IgD-negative memory B cell (primary cell): Measurements from ENCODE around the gene PLXNB1. TPM values are rescaled to one million over a fixed set of nuclear protein-coding genes. Genes with fewer than 3 reads are reported as not detected.

Experiments
- H3K27ac Mint-ChIP-seq, 3 donors: one replicate each; pipeline ENCODE4 v1.8.0; 2020 to 2022; ENCODE audit warnings: mild to moderate bottlenecking in 3 of 3, mixed read lengths in 3 of 3, moderate library complexity in 1 of 3
- H3K27me3 Mint-ChIP-seq: one replicate; pipeline ENCODE4 v1.8.0; 2021; ENCODE audit warnings: mixed read lengths
- H3K36me3 Mint-ChIP-seq: one replicate; pipeline ENCODE4 v1.8.0; 2020; ENCODE audit warnings: mild to moderate bottlenecking, mixed read lengths
- H3K4me1 Mint-ChIP-seq, 3 donors: one replicate each; pipeline ENCODE4 v1.8.0; 2020 to 2022; ENCODE audit warnings: mixed read lengths in 3 of 3, mild to moderate bottlenecking in 1 of 3
- H3K4me3 Mint-ChIP-seq, 4 donors: one replicate each; pipeline ENCODE4 v1.8.0; 2020 to 2022; ENCODE audit warnings: mild to moderate bottlenecking in 4 of 4, mixed read lengths in 4 of 4, moderate library complexity in 3 of 4
- H3K9me3 Mint-ChIP-seq, 3 donors: one replicate each; pipeline ENCODE4 v1.8.0; 2020 to 2021; ENCODE audit warnings: mixed read lengths in 3 of 3, mild to moderate bottlenecking in 1 of 3
- polyA plus RNA-seq: library from polyadenylated mRNA; unstranded; fragments of 300-500 nt; fragmentation: Illumina TruSeq; gene quantifications from one replicate; pipeline ENCODE4 v1.2.3, GENCODE V29; 2021

PLXNB1 gene
- polyA plus RNA-seq, 1 donor from 2014 or later = not detected

- Mint-ChIP-seq H3K4me1 (no peaks in the 10 kb centered on the region), H3K9me3 (no peaks in the 10 kb centered on the region), H3K36me3 (peaks cover 1% of the 10 kb centered on the region), H3K27me3 (no peaks in the 10 kb centered on the region), H3K27ac (no peak overlapping the region), H3K4me3 (no peak overlapping the region)
Measured at GRCh38 chr3:48456456-48456855, 26.6 kb upstream of the PLXNB1 start.

GRCh38 chr3:48451270-48451669 is 21.4 kb upstream of the PLXNB1 start:
- Mint-ChIP-seq H3K9me3 (no peaks in the 10 kb centered on the region), H3K4me3 (no peak overlapping the region), H3K36me3 (no peaks in the 10 kb centered on the region), H3K27me3 (no peaks in the 10 kb centered on the region), H3K27ac (no peak overlapping the region), H3K4me1 (peaks cover 12 to 15% (median 14%) of the 10 kb centered on the region in 3 donors)

- H3K27ac Mint-ChIP-seq = peak within 1 kb of the TSS; percentile 93 to 96 (median 95)
- peaks cover 26 to 30% (median 26%) of the 10 kb centered on the region in 3 donors for H3K4me1 Mint-ChIP-seq
- H3K36me3 Mint-ChIP-seq = no peaks in the 10 kb centered on the region
- H3K9me3 Mint-ChIP-seq = no peaks in the 10 kb centered on the region
- H3K4me3 Mint-ChIP-seq = peak within 1 kb of the TSS; percentile 89 to 99 (median 94)
- H3K27me3 Mint-ChIP-seq = no peaks in the 10 kb centered on the region
Measured at GRCh38 chr3:48446425-48447193, 16.7 kb upstream of the PLXNB1 start, which contains the start of gene ATRIP. ATRIP (plus strand) TSS chr3:48446737; CDS start chr3:48446846, 109 bp downstream.

- Mint-ChIP-seq H3K4me3 (peak overlapping the region; percentile 89 to 99 (median 94)), H3K36me3 (no peaks in the 10 kb centered on the region), H3K27ac (peak overlapping the region; percentile 93 to 96 (median 95)), H3K9me3 (no peaks in the 10 kb centered on the region), H3K4me1 (peaks cover 30 to 33% (median 32%) of the 10 kb centered on the region in 3 donors), H3K27me3 (no peaks in the 10 kb centered on the region)
Measured at GRCh38 chr3:48446043-48446424, 16.1 kb upstream of the PLXNB1 start.

- no peaks in the 10 kb centered on the region for H3K9me3 Mint-ChIP-seq
- H3K4me3 Mint-ChIP-seq = peak overlapping the region; percentile 89 to 99 (median 94)
- H3K27me3 Mint-ChIP-seq = no peaks in the 10 kb centered on the region
- H3K4me1 Mint-ChIP-seq = peaks cover 30 to 37% (median 32%) of the 10 kb centered on the region in 3 donors
- no peaks in the 10 kb centered on the region for H3K36me3 Mint-ChIP-seq
- H3K27ac Mint-ChIP-seq = peak overlapping the region; percentile 93 to 96 (median 95)
Measured at GRCh38 chr3:48445277-48445882, 15.5 kb upstream of the PLXNB1 start.

- peak overlapping the region in 2 of 3 donors; percentile 88 to 99 for H3K27ac Mint-ChIP-seq
- H3K9me3 Mint-ChIP-seq = no peaks in the 10 kb centered on the region
- peaks cover 33 to 41% (median 34%) of the 10 kb centered on the region in 3 donors for H3K4me1 Mint-ChIP-seq
Measured at GRCh38 chr3:48441940-48442339, 12.1 kb upstream of the PLXNB1 start.

GRCh38 chr3:48440590-48440958 is 10.7 kb upstream of the PLXNB1 start:
- H3K36me3 Mint-ChIP-seq = peaks cover 2% of the 10 kb centered on the region
- H3K27me3 Mint-ChIP-seq = no peaks in the 10 kb centered on the region
- peak overlapping the region; percentile 88 to 99 (median 97) for H3K27ac Mint-ChIP-seq
- H3K9me3 Mint-ChIP-seq = no peaks in the 10 kb centered on the region
- H3K4me3 Mint-ChIP-seq = peak overlapping the region; percentile 92 to 100 (median 95)
- H3K4me1 Mint-ChIP-seq = peaks cover 22 to 34% (median 23%) of the 10 kb centered on the region in 3 donors

More at GRCh38 chr3:48441940-48442339, 12.1 kb upstream of the PLXNB1 start:
- H3K36me3 Mint-ChIP-seq = peaks cover 2% of the 10 kb centered on the region
- peak overlapping the region; percentile 76 to 100 (median 92) for H3K4me3 Mint-ChIP-seq
- H3K27me3 Mint-ChIP-seq = no peaks in the 10 kb centered on the region

- no peaks in the 10 kb centered on the region for H3K27me3 Mint-ChIP-seq
- peaks cover 2% of the 10 kb centered on the region for H3K36me3 Mint-ChIP-seq
- peak within 1 kb of the TSS; percentile 92 to 100 (median 95) for H3K4me3 Mint-ChIP-seq
- H3K27ac Mint-ChIP-seq = peak within 1 kb of the TSS; percentile 88 to 99 (median 97)
- H3K9me3 Mint-ChIP-seq = no peaks in the 10 kb centered on the region
- H3K4me1 Mint-ChIP-seq = peaks cover 20 to 32% (median 20%) of the 10 kb centered on the region in 3 donors
Measured at GRCh38 chr3:48439820-48440589, 10.1 kb upstream of the PLXNB1 start, which contains the start of the genes CCDC51 and TMA7. CCDC51 (minus strand) TSS chr3:48440119; CDS start chr3:48435128, 4,991 bp downstream. TMA7 (plus strand) TSS chr3:48440257; CDS start chr3:48440297, 40 bp downstream.

- Mint-ChIP-seq H3K4me3 (no peak overlapping the region), H3K27ac (peak overlapping the region in 1 of 3 donors; percentile 40), H3K27me3 (no peaks in the 10 kb centered on the region), H3K4me1 (peaks cover 20 to 30% (median 20%) of the 10 kb centered on the region in 3 donors), H3K36me3 (peaks cover 2% of the 10 kb centered on the region), H3K9me3 (no peaks in the 10 kb centered on the region)
Measured at GRCh38 chr3:48437812-48438211, 7.9 kb upstream of the PLXNB1 start.

GRCh38 chr3:48436855-48437254 is 7.0 kb upstream of the PLXNB1 start:
- Mint-ChIP-seq H3K27me3 (no peaks in the 10 kb centered on the region), H3K9me3 (no peaks in the 10 kb centered on the region), H3K4me3 (no peak overlapping the region), H3K4me1 (peaks cover 15 to 27% (median 20%) of the 10 kb centered on the region in 3 donors), H3K36me3 (peaks cover 3% of the 10 kb centered on the region), H3K27ac (no peak overlapping the region)

GRCh38 chr3:48436477-48436787 is 6.5 kb upstream of the PLXNB1 start:
- Mint-ChIP-seq H3K36me3 (peaks cover 4% of the 10 kb centered on the region), H3K4me1 (peaks cover 12 to 24% (median 18%) of the 10 kb centered on the region in 3 donors), H3K4me3 (no peak overlapping the region), H3K9me3 (no peaks in the 10 kb centered on the region), H3K27ac (no peak overlapping the region), H3K27me3 (no peaks in the 10 kb centered on the region)

GRCh38 chr3:48435774-48436476 is 6.0 kb upstream of the PLXNB1 start:
- H3K36me3 Mint-ChIP-seq = peaks cover 4% of the 10 kb centered on the region
- H3K4me1 Mint-ChIP-seq = peaks cover 9 to 22% (median 16%) of the 10 kb centered on the region in 3 donors
- H3K9me3 Mint-ChIP-seq = no peaks in the 10 kb centered on the region
- H3K27me3 Mint-ChIP-seq = peaks cover under 1% of the 10 kb centered on the region
- H3K4me3 Mint-ChIP-seq = no peak overlapping the region
- no peak overlapping the region for H3K27ac Mint-ChIP-seq

- no peak overlapping the region for H3K27ac Mint-ChIP-seq
- H3K36me3 Mint-ChIP-seq = peaks cover 4% of the 10 kb centered on the region
- H3K4me3 Mint-ChIP-seq = no peak overlapping the region
- H3K9me3 Mint-ChIP-seq = no peaks in the 10 kb centered on the region
- peaks cover 6% of the 10 kb centered on the region for H3K27me3 Mint-ChIP-seq
- peaks cover 7 to 17% (median 15%) of the 10 kb centered on the region in 3 donors for H3K4me1 Mint-ChIP-seq
Measured at GRCh38 chr3:48435223-48435595, 5.3 kb upstream of the PLXNB1 start.

GRCh38 chr3:48434591-48435222 is 4.8 kb upstream of the PLXNB1 start:
- Mint-ChIP-seq H3K4me3 (no peak overlapping the region), H3K27ac (no peak overlapping the region), H3K27me3 (peaks cover 8% of the 10 kb centered on the region), H3K36me3 (peaks cover 2% of the 10 kb centered on the region), H3K4me1 (peaks cover 4 to 13% (median 10%) of the 10 kb centered on the region in 3 donors), H3K9me3 (no peaks in the 10 kb centered on the region)
